ENCODE data around the gene OR2C3.

The OR2C3 gene

GRCh38 chr1:247536340-247536739 lies at the start of gene OR2C3:
Gene OR2C3, minus strand, starts transcription at chr1:247536440. Its CDS starts 3,929 bp downstream, at chr1:247532511.
- Histone ChIP-seq H3K9me2 (replicated peaks; ENCODE audit: insufficient read depth, low read length) (no peaks in the 10 kb centered on the region), H3K9ac (ENCODE audit: low read length) (no peak within 1 kb of the TSS), H3K79me2 (ENCODE audit: insufficient read depth, low read length) (no peaks in the 10 kb centered on the region), H2AFZ (ENCODE audit: low read depth, low read length, severe bottlenecking) (no peak within 1 kb of the TSS), H3K4me3 (ENCODE audit: insufficient read depth, low read length, poor library complexity, severe bottlenecking) (no peak within 1 kb of the TSS), H3K36me3 (ENCODE audit: low read length) (no peaks in the 10 kb centered on the region), H3F3A (ENCODE audit: insufficient read depth) (no peaks in the 10 kb centered on the region), H4K20me1 (ENCODE audit: low read depth, low read length) (no peaks in the 10 kb centered on the region), H3K9me3 (ENCODE audit: insufficient read depth, low read length) (no peaks in the 10 kb centered on the region), H3K27ac (ENCODE audit: low read depth, low read length) (no peak within 1 kb of the TSS), H3K4me2 (ENCODE audit: low read depth, low read length, poor library complexity, severe bottlenecking) (no peak within 1 kb of the TSS), H3K27me3 (ENCODE audit: low read length) (no peaks in the 10 kb centered on the region)
- TF ChIP-seq CTCF (IDR thresholded peaks at IDR 0.05; ENCODE audit: insufficient read depth, low read length, poor library complexity, severe bottlenecking), result no peak
- no peak for TF ChIP-seq EZH2phosphoT487 (conservative IDR thresholded peaks at IDR 0.05; ENCODE audit: low read length)

- no peaks in the 10 kb centered on the region for H3F3A ChIP-seq (ENCODE audit: insufficient read depth)
- H3K36me3 ChIP-seq (ENCODE audit: low read length), result no peaks in the 10 kb centered on the region
- H3K9me3 ChIP-seq (ENCODE audit: insufficient read depth, low read length), result no peaks in the 10 kb centered on the region
- H4K20me1 ChIP-seq (ENCODE audit: low read depth, low read length), result no peaks in the 10 kb centered on the region
- no peak for TF ChIP-seq CTCF (IDR thresholded peaks at IDR 0.05; ENCODE audit: insufficient read depth, low read length, poor library complexity, severe bottlenecking)
- no peak for TF ChIP-seq EZH2phosphoT487 (conservative IDR thresholded peaks at IDR 0.05; ENCODE audit: low read length)
- H2AFZ ChIP-seq (ENCODE audit: low read depth, low read length, severe bottlenecking), result no peak overlapping the region
- H3K9ac ChIP-seq (ENCODE audit: low read length), result no peak overlapping the region
- no peaks in the 10 kb centered on the region for H3K27me3 ChIP-seq (ENCODE audit: low read length)
- no peak overlapping the region for H3K27ac ChIP-seq (ENCODE audit: low read depth, low read length)
- H3K4me3 ChIP-seq (ENCODE audit: insufficient read depth, low read length, poor library complexity, severe bottlenecking), result no peak overlapping the region
- no peaks in the 10 kb centered on the region for H3K79me2 ChIP-seq (ENCODE audit: insufficient read depth, low read length)
- no peaks in the 10 kb centered on the region for H3K9me2 ChIP-seq (replicated peaks; ENCODE audit: insufficient read depth, low read length)
- H3K4me2 ChIP-seq (ENCODE audit: low read depth, low read length, poor library complexity, severe bottlenecking), result no peak overlapping the region
Measured at GRCh38 chr1:247578946-247579460, 42.8 kb upstream of the OR2C3 start.

GRCh38 chr1:247576514-247576913 lies 40.3 kb upstream of the OR2C3 start:
- no peaks in the 10 kb centered on the region for H3K36me3 ChIP-seq (ENCODE audit: low read length)
- H3K9me2 ChIP-seq (replicated peaks; ENCODE audit: insufficient read depth, low read length), result no peaks in the 10 kb centered on the region
- H3K27me3 ChIP-seq (ENCODE audit: low read length), result no peaks in the 10 kb centered on the region
- no peaks in the 10 kb centered on the region for H3K9me3 ChIP-seq (ENCODE audit: insufficient read depth, low read length)
- no peaks in the 10 kb centered on the region for H3K79me2 ChIP-seq (ENCODE audit: insufficient read depth, low read length)
- peak; percentile 46 for TF ChIP-seq CTCF (IDR thresholded peaks at IDR 0.05; ENCODE audit: insufficient read depth, low read length, poor library complexity, severe bottlenecking)
- TF ChIP-seq EZH2phosphoT487 (conservative IDR thresholded peaks at IDR 0.05; ENCODE audit: low read length), result no peak
- no peaks in the 10 kb centered on the region for H4K20me1 ChIP-seq (ENCODE audit: low read depth, low read length)
- no peak overlapping the region for H3K27ac ChIP-seq (ENCODE audit: low read depth, low read length)
- no peaks in the 10 kb centered on the region for H3F3A ChIP-seq (ENCODE audit: insufficient read depth)
- H3K4me3 ChIP-seq (ENCODE audit: insufficient read depth, low read length, poor library complexity, severe bottlenecking), result no peak overlapping the region
- H3K9ac ChIP-seq (ENCODE audit: low read length), result no peak overlapping the region
- no peak overlapping the region for H2AFZ ChIP-seq (ENCODE audit: low read depth, low read length, severe bottlenecking)
- no peak overlapping the region for H3K4me2 ChIP-seq (ENCODE audit: low read depth, low read length, poor library complexity, severe bottlenecking)

All from SU-DHL-6 (cell line).